Stimulated activated effector memory CD8-positive, alpha-beta T cell treated with anti-CD3 and anti-CD28 coated beads, Interleukin-12 subunit alpha, Interleukin-12 subunit beta, amount 100 ng/mL, for 72 hours (primary cell): Measurements from ENCODE around the gene MYCBPAP.

Experiments
- ATAC-seq: fragments of 150-1000 bp; cut with Tn5 transposase; 2 replicates; pipeline ENCODE4 v1.10.0; 2021
- DNase-seq, 2 donors: peaks; one replicate each; pipeline ENCODE4 v3.0.0; 2021 to 2022; ENCODE audit warnings: low spot score in 2 of 2
- H3K27ac Mint-ChIP-seq: one replicate; pipeline ENCODE4 v1.8.0; 2022; ENCODE audit warnings: mild to moderate bottlenecking, mixed read lengths
- H3K36me3 Mint-ChIP-seq: one replicate; pipeline ENCODE4 v1.8.0; 2022; ENCODE audit warnings: mild to moderate bottlenecking, mixed read lengths
- H3K4me1 Mint-ChIP-seq: one replicate; pipeline ENCODE4 v1.8.0; 2022; ENCODE audit warnings: mixed read lengths
- H3K4me3 Mint-ChIP-seq: one replicate; pipeline ENCODE4 v1.8.0; 2022; ENCODE audit warnings: mild to moderate bottlenecking, mixed read lengths
- H3K9me3 Mint-ChIP-seq: one replicate; pipeline ENCODE4 v1.8.0; 2022; ENCODE audit warnings: mixed read lengths

The MYCBPAP gene

DNA sequence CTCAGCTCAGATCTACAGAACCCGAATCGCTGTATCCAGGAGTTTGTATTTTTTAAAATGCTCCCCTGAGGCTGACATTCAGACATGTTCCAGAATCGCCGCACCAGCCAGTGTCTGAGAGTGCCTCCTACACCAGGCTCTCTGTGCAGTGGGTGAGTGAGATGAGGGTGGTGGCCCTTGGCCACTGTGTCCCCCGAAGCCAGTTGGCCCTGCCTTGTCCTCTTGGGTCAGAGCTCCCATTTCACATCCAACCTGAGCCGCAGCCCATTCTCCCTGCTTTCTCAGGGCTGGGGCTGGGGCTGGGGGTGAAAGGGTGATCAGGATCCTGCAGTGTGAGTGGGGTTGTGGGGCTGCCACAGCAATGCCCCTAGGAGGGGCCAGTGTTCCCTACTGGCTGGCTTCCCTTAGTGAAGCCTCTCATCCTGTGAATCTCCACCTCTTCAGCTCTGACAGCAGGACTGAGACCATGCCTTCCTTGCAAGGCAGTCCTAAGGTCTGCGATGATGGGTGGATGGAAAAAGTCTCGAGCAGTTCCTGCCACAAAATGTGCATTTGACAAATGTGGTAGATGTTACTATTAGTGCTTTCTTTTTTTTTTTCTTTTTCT, 12.9 kb upstream of the MYCBPAP start:
- Mint-ChIP-seq H3K4me3 (no peak overlapping the region), H3K9me3 (no peaks in the 10 kb centered on the region), H3K27ac (no peak overlapping the region), H3K36me3 (no peaks in the 10 kb centered on the region), H3K4me1 (no peaks in the 10 kb centered on the region)
- no peak for DNase-seq
- ATAC-seq, result no peak

DNA sequence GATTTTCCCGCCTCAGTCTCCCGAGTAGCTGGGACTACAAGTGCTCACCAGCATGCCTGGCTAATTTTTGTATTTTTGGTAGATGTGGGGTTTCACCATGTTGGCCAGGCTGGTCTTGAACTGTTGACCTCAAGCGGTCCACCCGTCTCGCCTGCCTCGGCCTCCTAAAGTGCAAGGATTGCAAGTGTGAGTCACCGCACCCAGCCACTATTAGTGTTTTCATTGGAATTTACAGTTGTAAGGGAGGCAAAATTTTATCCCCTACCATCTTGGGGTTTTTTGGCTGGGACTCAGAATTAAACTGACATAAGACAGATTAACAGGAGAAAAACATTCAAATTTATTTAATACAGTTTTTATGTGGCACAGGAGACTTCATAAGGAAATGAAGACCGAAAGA, 12.3 kb upstream of the MYCBPAP start:
- Mint-ChIP-seq H3K27ac (no peak overlapping the region), H3K4me3 (no peak overlapping the region), H3K4me1 (no peaks in the 10 kb centered on the region), H3K36me3 (no peaks in the 10 kb centered on the region), H3K9me3 (no peaks in the 10 kb centered on the region)
- ATAC-seq (no peak), DNase-seq (no peak)

DNA sequence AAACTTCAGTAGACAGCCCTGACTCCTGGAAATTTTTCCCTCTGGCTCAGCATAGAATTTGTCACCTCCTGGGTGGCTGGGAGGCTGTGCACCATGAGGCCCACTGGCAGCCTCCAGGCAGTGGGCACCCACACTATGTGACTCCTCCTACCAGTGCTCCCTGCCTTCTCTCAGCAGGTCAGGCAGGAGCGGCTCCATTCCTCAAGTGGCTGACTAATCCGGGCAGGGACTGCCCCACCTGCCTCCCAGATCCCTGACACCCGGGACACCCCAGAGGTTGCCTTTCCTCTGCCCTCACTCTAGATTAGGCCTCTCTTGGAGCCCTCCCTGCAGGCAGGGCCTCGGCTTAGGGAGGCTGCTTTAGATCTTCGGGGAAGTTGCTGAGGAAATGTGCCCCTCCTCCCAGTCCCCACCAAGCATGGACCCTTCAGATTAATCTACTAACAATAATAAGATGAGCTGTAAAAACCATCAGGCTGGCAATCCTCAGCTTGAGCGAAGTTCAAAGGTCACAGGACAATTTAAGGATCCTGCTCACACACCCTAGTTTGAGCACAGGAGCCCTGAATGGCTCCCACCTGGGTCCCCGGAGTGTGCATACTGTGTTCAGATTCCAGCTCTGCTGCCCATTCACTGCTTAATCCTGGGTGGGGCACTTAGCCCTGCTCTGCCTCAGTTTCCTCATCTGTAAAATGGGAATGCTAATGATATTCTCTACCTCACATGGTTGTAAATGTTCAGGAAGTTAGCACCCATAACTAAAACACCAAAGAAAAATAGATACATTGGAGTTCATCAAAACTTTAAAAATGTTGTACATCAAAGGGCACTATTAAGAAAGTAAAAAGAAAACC, 10.0 kb upstream of the MYCBPAP start:
- DNase-seq, result no peak
- no peak for ATAC-seq
- H3K4me3 Mint-ChIP-seq, result no peak overlapping the region
- H3K4me1 Mint-ChIP-seq, result no peaks in the 10 kb centered on the region
- H3K9me3 Mint-ChIP-seq, result no peaks in the 10 kb centered on the region
- no peaks in the 10 kb centered on the region for H3K36me3 Mint-ChIP-seq
- no peak overlapping the region for H3K27ac Mint-ChIP-seq

DNA sequence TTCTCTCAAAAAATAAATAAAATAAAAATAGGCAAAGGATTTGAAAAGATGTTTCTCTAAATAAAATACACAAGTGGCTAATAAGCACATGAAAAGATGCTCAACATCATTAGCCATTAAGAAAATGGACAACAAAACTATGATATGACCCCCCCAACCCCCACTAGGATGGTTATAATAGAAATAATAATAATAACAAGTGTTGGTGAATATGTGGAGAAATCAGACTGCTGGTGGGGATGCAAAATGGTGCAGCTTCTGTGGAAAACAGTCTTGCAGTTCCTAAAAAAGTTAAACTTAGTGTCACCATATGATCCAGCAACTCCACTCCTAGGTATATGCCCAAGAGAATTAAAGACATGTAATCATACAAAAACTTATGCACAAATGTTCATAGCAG, 9.0 kb upstream of the MYCBPAP start:
- Mint-ChIP-seq H3K4me1 (peaks cover 7% of the 10 kb centered on the region), H3K36me3 (no peaks in the 10 kb centered on the region), H3K27ac (no peak overlapping the region), H3K4me3 (no peak overlapping the region), H3K9me3 (no peaks in the 10 kb centered on the region)
- ATAC-seq, result no peak
- DNase-seq, result no peak

DNA sequence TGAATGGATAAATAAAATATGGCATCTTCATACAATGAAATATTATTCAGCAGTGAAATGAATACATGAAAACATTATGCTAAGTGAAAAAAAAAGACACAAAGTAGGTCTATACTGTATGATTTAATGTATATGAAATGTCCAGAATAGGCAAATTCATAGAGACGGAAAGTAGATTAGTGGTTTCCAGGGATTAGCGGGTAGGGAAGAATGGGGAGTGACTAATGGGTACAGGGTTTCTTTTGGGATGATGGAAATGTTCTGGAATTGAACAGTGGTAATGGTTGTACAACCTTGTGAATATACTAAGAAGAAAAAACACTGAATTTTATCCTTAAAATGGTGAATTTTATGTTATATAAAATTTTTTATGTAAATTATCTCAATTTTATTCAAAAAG, 8.5 kb upstream of the MYCBPAP start:
- no peak overlapping the region for H3K4me3 Mint-ChIP-seq
- ATAC-seq (no peak), DNase-seq (no peak)
- H3K36me3 Mint-ChIP-seq, result no peaks in the 10 kb centered on the region
- no peaks in the 10 kb centered on the region for H3K9me3 Mint-ChIP-seq
- no peak overlapping the region for H3K27ac Mint-ChIP-seq
- H3K4me1 Mint-ChIP-seq, result peaks cover 7% of the 10 kb centered on the region

DNA sequence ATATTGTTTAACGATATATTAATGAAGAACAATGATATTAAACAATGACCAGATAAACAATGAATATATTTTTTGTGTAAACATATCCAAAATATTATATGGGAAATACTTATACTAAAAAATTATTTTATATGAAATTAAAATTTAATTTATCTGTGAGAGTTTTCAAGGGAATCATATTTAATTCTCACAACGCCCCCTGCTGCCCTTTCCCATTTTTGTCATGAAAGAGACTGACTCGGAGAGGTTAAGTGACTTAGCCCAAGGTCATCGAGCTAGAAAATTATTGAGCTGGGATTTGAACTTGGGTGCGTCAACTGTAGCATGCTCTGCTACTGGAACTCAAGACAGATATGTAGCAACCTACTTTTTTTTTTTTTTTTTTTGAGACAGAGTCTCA, 7.2 kb upstream of the MYCBPAP start:
- no peak for DNase-seq
- Mint-ChIP-seq H3K4me3 (no peak overlapping the region), H3K9me3 (no peaks in the 10 kb centered on the region), H3K27ac (no peak overlapping the region), H3K36me3 (no peaks in the 10 kb centered on the region), H3K4me1 (peaks cover 7% of the 10 kb centered on the region)
- ATAC-seq, result no peak

DNA sequence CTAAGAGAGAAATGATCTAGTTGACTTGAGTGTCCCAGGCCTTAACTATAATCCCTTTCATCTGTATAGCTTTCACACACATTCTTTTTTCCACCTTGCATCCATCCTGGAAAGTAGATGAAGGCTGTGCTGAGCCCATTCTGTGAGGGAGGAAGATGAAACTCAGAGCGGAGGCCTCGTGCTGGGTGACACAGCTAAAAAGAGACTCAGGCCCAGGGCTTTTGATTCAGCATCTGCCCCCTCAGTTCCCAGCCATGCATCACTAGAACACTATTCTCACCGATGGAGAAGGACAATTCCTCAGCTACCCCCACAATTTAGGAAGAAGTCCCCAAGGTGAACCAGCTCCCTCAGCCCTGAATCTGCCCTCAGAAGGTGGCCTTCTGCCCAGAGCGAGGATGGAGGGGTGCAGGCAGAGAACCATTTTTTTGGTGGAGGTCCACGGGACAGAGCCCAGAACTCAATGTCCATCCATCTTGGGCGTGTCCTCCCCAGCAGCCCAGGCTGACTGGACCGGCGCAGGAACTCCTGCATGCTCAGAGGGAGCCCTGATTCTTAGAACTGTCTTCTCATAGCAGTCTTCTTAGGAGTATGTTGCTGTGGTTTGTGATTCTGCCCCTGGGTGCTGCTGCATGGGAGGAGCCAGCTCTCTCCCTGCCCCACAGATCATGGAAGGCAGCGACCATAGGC, 5.8 kb upstream of the MYCBPAP start:
- no peak for DNase-seq
- no peak overlapping the region for H3K27ac Mint-ChIP-seq
- H3K4me3 Mint-ChIP-seq, result no peak overlapping the region
- peaks cover 8% of the 10 kb centered on the region for H3K4me1 Mint-ChIP-seq
- no peaks in the 10 kb centered on the region for H3K9me3 Mint-ChIP-seq
- no peaks in the 10 kb centered on the region for H3K36me3 Mint-ChIP-seq
- ATAC-seq, result peak; percentile 17

DNA sequence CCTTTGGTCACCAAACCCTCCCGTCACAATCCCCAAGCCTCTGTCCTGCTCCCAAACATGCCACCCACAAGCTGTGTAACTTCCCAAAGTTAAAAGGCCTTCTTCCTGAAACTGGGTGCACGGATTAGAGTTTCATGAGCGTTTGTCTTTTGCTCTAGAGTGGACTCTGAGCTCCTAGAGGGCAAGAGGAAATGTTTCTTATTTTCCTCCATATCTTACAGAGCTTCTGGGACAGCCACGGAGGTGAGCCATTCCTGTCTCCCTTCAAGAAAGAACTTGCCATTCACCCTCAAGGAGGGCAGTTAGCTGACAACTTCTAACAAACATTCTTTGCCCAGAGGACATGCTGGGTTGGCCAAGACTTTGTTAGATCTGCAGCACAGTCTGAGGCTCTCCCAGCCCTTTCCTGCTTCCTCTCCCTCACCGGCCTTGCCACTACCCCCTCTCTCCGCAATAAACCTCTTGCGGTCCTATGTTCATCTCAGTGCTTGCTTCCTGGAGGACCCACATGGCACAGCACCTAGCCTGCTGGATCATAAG, 2.6 kb upstream of the MYCBPAP start:
- Mint-ChIP-seq H3K36me3 (no peaks in the 10 kb centered on the region), H3K4me3 (no peak overlapping the region), H3K9me3 (no peaks in the 10 kb centered on the region), H3K27ac (no peak overlapping the region), H3K4me1 (peaks cover 31% of the 10 kb centered on the region)
- DNase-seq, result no peak
- no peak for ATAC-seq

DNA sequence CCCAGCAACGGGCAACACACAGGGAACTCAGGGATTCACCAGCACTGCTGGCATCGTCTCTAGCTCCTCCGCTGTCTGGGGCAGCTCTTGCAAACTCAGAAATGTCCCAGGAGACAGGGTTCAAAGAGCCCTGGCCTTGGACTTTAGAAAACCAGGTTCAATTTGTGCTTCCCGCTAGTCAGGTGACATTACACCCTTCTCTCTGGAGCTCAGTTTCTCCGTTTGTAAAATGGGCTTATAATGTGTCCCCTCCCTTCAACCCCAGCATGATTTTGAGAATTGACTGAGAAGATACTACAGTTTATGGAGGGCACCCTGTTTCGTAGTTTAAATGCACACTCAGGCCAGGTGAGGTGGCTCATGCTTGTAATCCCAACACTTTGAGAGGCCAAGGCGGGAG, 1.9 kb upstream of the MYCBPAP start:
- peaks cover 37% of the 10 kb centered on the region for H3K4me1 Mint-ChIP-seq
- no peaks in the 10 kb centered on the region for H3K36me3 Mint-ChIP-seq
- no peak overlapping the region for H3K27ac Mint-ChIP-seq
- H3K9me3 Mint-ChIP-seq, result no peaks in the 10 kb centered on the region
- DNase-seq (no peak), ATAC-seq (no peak)
- H3K4me3 Mint-ChIP-seq, result no peak overlapping the region

DNA sequence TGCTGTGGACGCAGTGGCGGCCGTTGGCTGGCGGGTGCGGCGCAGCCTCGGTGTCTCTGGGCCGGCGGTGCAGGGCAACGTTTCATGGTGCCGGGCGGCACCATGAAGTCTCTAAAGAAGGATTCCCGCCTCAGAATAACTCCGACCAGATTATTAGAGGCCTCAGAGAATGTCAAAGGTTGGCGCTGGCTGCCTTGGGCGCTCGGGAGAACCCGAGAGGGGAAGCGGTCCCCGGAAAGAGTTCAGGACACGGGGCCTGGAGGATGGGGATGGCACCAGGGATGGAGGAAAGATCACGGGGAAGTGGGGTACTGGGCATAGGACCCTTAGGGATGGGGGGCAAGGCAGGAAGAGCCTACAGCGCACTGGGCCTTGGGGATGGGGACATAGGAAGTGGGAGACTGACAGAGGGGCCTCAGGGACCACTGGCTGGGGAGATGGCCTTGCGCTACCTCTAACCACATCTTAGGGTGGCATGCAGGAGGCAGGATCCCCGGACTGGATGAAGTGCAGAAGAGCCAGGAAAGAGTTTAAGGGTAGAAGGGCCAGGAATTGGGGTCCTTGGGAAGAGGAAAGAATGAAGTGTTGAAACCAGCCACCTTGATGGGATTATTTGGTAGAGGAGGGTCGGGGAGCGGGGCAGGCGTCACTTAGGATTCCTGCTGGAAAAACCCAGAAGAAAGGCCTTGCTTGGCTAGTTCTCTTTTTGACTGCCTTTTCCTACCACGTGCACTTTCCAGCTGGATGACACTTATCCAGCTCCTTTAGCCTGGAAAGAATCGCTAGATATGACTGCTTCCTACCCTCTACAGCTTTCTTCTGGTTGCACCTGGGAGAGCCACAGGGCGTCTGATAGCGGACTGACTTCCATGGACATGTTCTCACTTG, 578 bp downstream of the MYCBPAP start:
- no peak for ATAC-seq

DNA sequence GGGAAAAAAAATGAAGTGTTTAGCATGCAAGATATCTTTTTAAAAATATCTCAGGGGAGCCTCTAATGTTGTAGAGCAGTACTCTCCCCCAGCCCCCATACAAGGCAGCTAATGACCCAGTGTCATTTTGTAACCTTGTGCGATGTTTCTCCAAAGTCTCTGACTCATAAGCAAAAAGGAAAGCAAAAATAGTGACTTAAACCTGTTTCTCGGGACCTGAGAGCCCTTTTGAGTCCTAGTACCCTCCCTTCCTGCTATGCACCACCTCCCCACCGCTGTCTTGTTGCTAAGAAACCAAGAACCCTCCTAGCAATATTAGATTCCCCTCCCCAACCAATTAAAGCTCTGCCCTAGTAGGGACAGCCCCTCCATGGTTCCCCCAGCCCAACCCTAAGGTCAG, 2.8 kb downstream of the MYCBPAP start:
- Mint-ChIP-seq H3K4me1 (peaks cover 44% of the 10 kb centered on the region), H3K27ac (peak overlapping the region; percentile 88), H3K4me3 (peak overlapping the region; percentile 64)

More for the DNA sequence above, 578 bp downstream of the MYCBPAP start:
- Mint-ChIP-seq H3K9me3 (no peaks in the 10 kb centered on the region), H3K27ac (peak overlapping the region; percentile 93), H3K4me3 (peak overlapping the region; percentile 92), H3K4me1 (peaks cover 45% of the 10 kb centered on the region), H3K36me3 (no peaks in the 10 kb centered on the region)
- no peak for DNase-seq

DNA sequence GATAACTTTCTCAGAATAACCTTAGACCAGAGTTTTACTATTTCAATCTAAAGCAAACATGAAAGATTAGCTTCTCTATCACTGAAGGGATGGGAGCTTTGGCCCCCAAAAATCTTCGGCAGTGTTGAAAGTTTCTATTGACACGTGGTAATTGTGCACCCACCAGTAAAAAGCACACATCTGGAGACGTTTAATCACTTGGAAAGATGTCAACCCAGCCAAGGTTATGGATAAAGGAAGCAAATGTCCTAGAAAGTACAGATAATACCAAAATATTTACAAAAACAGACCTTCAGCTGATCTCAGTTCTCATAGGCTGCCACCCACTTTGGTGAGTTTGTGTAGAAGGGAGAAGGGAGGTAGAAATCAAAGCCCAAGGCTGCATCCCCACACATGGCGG, 5.3 kb downstream of the MYCBPAP start:
- no peak overlapping the region for H3K4me3 Mint-ChIP-seq
- H3K27ac Mint-ChIP-seq, result no peak overlapping the region
- ATAC-seq (no peak), DNase-seq (no peak)
- no peaks in the 10 kb centered on the region for H3K36me3 Mint-ChIP-seq
- peaks cover 37% of the 10 kb centered on the region for H3K4me1 Mint-ChIP-seq
- H3K9me3 Mint-ChIP-seq, result no peaks in the 10 kb centered on the region

More for the DNA sequence above, 2.8 kb downstream of the MYCBPAP start:
- Mint-ChIP-seq H3K9me3 (no peaks in the 10 kb centered on the region), H3K36me3 (no peaks in the 10 kb centered on the region)
- DNase-seq (peak in 1 of 2 donors; percentile 81), ATAC-seq (peak; percentile 85)

DNA sequence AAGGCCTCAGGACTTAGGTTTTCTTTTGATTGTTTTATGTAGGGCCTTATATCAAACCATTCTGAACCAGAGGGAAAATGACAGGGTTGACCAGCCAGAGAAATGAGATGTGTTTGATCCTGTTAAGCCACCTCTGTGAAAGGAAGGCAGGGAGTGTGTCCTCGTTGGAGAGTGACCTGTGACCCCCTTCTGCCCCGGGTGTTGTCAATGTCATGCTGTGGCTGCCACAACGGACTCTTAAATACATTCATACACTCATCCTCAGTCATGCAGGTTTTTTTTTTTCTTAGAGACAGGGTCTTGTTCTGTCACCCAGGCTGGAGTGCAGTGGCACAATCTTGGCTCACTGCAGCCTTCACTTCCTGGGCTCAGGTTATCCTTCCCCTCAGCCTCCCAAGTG, 6.1 kb downstream of the MYCBPAP start:
- H3K27ac Mint-ChIP-seq, result no peak overlapping the region
- DNase-seq (no peak), ATAC-seq (no peak)
- no peak overlapping the region for H3K4me3 Mint-ChIP-seq
- H3K4me1 Mint-ChIP-seq, result peaks cover 28% of the 10 kb centered on the region
- no peaks in the 10 kb centered on the region for H3K9me3 Mint-ChIP-seq
- H3K36me3 Mint-ChIP-seq, result no peaks in the 10 kb centered on the region

DNA sequence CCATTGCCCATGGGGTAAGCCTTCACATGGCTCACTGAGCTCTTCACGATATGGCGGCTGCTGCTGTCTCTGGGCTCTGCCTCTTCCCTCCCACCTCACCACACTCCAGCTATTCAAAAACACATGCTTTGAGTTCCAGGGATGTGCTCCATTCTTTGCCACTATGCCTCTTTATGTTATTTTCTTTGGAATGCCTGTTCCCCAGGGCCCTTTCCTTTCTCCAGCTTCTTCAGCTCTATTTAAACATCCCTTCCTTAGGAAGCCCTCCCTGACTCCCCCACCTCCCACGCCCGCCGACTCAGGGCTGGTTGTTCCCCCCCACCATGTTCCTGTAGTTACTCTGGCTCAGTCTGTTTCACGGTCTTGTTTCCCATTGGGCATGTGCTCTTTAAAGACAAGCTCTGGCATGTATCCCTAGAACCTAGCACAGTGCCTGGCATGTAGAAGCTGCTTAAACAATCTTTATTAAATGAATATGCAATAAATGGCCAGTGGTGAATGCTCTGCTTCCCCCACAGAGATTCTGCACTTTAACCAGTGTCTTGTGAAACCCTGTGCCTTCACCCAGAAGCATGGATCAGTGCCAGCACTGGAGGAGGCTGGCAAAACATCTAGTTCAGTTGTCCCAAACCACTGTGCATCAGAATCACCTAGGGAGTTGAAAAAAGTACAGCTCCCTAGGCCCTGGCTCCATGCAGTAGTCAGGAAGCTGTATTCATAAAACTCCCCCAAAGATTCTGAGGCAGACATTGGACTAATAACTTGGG, 6.9 kb downstream of the MYCBPAP start:
- no peaks in the 10 kb centered on the region for H3K9me3 Mint-ChIP-seq
- no peaks in the 10 kb centered on the region for H3K36me3 Mint-ChIP-seq
- no peak for ATAC-seq
- no peak overlapping the region for H3K4me3 Mint-ChIP-seq
- H3K27ac Mint-ChIP-seq, result no peak overlapping the region
- H3K4me1 Mint-ChIP-seq, result peaks cover 21% of the 10 kb centered on the region
- no peak for DNase-seq
